Amniotic stem cell (primary cell): ENCODE data around the gene SPIN2B.
"Not testable (repeated sequence)": the region's sequence is repeated elsewhere in the genome, so short reads cannot be mapped to it uniquely, and the experiment has no call there.

ENCODE experiments used
- DNase-seq: peaks from one replicate; lab custom pipeline; 2025; lab: John Stamatoyannopoulos, UW

The SPIN2B gene

GRCh38 chrX:57121162-57121755 lies at the start of gene SPIN2B:
SPIN2B (minus strand) TSS chrX:57121548.
- DNase-seq = peak; percentile 30

DNA sequence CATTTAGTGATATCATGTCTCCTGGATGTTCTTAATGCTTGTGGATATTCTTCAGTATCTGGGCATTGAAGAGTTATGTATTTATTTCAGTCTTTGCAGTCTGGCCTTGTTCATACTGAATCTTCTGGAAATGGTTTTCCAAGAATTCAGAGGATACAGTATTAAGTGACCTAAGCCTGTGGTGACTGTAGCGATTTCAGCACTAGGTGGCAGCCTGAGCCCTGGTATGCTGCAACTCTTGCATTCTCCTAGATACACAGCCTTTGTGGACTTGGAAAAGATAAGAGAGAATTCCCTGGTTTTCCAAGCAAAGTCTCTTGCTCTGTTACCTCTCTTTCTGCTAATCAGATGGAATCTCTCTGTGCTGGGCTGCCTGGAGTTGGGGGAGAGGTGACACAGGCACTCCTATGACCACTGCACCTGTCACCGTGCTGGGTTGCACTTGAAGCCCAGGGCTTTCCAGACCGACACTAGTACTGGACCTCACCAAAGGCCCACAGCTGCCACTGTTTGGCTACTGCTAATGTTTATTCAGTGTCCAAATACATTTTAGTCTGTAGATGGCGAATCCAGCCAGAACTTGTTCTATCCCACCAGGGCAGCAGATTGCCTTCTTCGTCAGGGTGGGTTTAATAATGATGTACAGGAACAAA lies 35.2 kb upstream of the SPIN2B start:
- no peak for DNase-seq

DNA sequence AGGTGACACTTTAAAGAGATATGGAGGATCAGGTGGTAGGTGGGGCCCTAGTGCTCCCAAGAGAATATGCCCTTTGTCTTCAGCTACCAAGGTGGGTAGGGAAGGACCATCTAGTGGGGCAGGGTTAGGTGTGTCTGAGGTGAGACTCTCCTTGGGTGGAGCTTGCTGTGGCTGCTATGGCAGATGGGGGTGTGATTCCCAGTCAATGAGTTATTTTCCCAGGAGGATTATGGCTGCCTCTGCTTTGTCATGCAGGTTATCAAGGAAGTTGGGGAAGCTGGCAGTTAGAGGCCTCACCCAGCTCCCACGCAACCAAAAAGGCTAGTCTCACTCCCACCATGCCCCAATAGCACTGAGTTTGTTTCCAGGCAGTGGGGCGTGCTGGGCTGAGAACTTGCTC lies 33.8 kb upstream of the SPIN2B start:
- DNase-seq = no peak

DNA sequence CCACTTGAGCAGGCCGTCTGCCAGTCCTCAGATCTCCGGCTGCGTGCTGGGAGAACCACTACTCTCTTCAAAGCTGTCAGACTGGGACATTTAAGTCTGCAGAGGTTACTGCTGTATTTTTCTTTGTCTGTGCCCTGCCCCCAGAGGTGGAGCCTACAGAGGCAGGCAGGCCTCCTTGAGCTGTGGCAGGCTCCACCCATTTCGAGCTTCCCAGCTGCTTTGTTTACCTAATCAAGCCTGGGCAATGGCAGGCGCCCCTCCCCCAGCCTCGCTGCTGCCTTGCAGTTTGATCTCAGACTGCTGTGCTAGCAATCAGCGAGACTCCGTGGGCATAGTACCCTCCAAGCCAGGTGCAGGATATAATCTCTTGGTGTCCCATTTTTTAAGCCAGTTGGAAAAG lies 30.9 kb upstream of the SPIN2B start:
- not testable (repeated sequence) for DNase-seq

GRCh38 chrX:57138674-57139073 lies 17.3 kb upstream of the SPIN2B start:
- no peak for DNase-seq

DNA sequence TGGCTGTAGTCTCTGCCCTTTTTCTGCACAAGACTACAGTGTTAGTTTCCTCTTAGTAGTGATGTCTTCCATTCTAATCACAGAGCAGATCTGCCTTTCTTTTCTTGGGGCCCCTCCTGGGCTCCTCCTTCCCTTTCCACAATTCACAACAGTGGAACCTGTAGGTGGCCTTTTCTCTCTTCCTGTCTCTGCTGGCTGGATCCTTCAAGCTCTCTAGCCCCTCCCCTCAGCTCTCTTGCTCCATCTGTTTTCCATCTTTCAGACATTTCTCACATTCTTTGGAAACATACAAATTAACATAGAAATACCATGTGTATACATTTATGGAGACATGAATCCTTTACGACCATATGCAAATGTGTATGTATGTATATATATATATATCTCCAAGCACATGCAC lies 16.2 kb upstream of the SPIN2B start:
- no peak for DNase-seq

DNA sequence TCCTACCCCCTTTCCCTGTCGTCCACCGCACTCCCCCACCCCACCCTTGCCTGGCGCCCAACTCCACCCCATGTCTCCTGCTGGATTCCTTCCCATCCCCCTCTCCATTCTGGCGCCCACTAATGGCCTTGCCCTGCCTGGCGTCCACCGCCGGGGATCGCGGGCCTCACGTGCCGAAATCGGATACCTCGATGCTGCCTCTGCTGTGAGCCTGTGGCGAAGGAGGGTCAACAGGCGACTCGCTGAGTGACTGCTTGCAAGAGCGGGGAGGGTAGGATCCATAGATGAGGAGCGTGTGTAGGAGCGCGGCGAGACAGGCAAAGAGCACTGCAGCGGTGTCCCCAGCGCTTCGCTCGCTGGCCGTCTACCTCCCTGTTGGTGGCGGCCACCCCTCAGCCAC lies 15.7 kb upstream of the SPIN2B start, which contains the start of gene SPIN2A:
Gene SPIN2A, minus strand, starts transcription at position 325 of the 400 bp plus-strand sequence. CDS start 800 bp downstream, outside the sequence.
- not testable (repeated sequence) for DNase-seq

- DNase-seq = not testable (repeated sequence)
These were observed 15.2 kb upstream of the SPIN2B start for GRCh38 chrX:57136589-57136988.

GRCh38 chrX:57135287-57135686 lies 13.9 kb upstream of the SPIN2B start:
- no peak for DNase-seq

GRCh38 chrX:57134702-57135101 lies 13.4 kb upstream of the SPIN2B start:
- DNase-seq = no peak

DNA sequence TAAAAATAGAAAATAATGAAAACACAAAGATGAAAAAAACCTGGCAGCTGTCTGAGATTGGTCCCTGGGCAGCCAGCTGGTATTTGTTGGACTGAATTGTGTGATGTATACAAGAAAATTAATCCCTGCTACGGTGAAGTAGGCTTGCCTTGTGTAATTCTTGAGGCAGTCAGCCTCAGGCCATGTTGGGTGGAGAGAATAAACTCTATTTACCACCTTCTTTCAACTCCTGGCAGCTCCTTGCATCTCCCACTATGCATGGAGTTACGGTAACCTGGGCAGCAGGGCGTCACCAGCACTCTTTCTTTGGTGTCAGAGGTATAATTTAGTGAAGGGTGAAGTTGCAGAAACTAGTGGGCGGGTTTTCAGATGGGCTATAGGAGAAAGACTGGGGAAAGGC lies 12.4 kb upstream of the SPIN2B start:
- DNase-seq = no peak

DNA sequence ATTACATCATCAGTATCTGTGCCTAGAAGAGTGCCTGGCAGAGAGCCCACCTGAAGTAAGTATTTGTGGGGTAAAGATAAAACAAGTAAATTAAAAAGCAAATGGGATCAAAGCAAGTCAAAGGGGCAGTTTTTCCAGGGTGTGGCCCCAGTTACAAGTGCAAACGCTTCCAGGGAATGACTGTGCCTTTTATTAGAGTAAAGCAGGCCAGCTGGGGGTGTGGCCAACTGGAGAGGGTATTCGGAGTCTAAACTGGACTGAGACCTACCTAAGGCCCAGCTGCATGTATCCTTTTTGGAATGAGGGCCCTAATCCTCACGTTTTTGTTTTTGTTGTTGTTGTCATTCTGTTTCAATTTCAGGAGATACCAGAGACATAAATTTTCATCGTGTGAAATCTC lies 11.9 kb upstream of the SPIN2B start:
- not testable (repeated sequence) for DNase-seq

DNA sequence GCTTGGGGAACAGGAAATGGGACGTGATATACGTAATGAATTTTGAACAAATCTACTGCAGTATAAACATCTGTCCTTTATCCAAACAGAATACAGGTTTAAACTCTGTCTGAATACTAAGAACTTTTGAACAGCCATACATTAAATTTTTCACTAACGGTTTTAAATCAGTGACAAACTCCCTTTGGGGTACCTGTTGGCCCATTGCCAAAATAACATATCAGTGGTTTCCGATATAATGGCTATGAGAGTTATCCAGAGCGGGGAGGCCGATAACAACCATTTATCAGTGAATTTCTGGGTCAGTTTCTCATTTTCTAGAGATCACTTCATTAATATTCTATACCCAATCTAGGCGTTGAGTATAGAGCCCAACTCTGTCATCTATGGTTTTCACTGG lies 10.7 kb upstream of the SPIN2B start:
- no peak for DNase-seq

DNA sequence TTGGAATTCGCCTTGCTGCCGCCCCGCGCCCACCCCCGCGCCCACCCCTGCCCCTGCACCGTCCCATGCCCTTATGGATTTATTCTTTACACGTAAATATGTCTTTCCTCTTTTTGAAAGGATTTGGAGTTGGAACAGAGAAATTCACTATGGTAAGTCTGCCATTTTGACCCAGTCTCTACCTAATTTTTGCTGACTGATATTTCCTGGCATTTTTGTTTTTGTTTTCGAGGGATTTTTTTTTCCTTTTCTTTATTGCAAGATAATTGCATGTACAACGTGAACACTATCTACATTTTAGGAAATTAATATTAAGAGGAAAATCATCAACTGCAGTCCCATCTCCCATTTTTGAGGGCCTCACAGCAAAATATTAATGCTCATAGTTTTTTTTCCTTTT lies 468 bp upstream of the SPIN2B start:
- DNase-seq = no peak

- not testable (repeated sequence) for DNase-seq
These were observed 658 bp downstream of the SPIN2B start for GRCh38 chrX:57120619-57121161.

DNA sequence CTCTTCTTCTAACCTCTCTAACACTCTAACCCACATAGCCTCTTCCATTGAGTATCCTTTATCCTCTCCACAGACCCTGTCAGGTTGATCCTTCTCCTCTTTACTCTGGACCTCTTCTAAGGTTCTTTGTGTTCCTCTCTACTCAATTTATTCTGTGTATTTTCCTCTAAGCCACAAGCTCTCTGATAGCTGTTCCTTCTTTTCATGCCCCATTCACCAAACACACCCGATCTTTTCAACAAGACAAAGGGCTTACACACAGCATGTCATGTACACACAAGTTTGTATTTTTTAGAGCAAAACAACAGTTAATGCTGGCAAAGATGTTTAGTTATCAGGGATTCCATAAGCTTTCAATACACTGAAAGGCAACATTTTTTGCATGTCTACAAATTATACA lies 1.9 kb downstream of the SPIN2B start:
- DNase-seq = no peak

DNA sequence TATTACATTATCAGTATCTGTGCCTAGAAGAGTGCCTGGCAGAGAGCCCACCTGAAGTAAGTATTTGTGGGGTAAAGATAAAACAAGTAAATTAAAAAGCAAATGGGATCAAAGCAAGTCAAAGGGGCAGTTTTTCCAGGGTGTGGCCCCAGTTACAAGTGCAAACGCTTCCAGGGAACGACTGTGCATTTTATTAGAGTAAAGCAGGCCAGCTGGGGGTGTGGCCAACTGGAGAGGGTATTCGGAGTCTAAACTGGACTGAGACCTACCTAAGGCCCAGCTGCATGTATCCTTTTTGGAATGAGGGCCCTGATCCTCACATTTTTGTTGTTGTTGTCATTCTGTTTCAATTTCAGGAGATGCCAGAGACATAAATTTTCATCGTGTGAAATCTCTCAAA lies 3.8 kb downstream of the SPIN2B start:
- not testable (repeated sequence) for DNase-seq

GRCh38 chrX:57104921-57105398 lies 16.4 kb downstream of the SPIN2B start:
- DNase-seq = no peak

DNA sequence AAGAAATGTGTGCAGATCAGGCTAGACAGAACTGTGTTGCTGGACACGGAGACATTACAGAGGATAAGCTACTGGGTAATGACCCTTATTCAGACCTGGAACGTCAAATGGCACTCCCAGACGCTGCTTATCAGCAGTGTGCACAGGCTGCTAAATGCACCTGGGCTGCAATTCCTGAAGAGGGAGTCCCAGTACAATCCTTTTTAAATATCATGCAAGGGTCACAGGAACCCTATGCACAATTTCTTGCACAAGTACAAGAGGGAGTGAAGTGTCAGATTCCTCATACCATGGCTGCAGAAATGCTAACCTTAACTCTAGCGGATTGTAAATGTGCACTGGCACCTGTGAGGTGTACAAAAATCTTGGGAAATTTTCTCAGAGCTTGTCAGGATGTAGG lies 16.9 kb downstream of the SPIN2B start:
- DNase-seq = no peak

DNA sequence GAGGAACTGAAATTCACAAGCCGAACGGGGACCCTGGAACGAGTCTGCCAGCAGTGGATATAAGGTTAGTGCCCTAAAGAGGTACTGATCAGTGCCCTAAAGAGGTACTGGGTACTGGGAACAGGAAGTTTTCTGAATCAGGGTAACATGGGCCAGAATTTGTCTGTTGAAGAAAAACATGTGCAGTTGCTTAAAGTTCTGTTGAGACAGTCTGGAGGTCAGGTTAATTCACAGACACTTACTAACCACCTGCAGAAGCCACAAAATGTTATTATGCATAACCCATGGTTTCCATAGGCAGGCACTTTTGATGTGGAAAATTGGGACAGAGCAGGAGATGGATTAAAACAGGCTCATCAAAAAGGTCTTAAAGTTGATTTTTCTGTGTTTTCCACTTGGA lies 17.9 kb downstream of the SPIN2B start:
- DNase-seq = no peak

- DNase-seq = not testable (repeated sequence)
These were observed 18.4 kb downstream of the SPIN2B start for GRCh38 chrX:57102918-57103317.

- no peak for DNase-seq
These were observed 38.2 kb downstream of the SPIN2B start for GRCh38 chrX:57083143-57083542.

GRCh38 chrX:57074458-57074857 lies 46.9 kb downstream of the SPIN2B start:
- no peak for DNase-seq
